HL-60 (cell line): Measurements from ENCODE around the gene PHETA1.
"Not testable (repeated sequence)": the region's sequence is repeated elsewhere in the genome, so short reads cannot be mapped to it uniquely, and the experiment has no call there.

Experiments
- DNase-seq, 2 experiments: peaks; one replicate each; pipeline ENCODE4 v3.0.0-alpha.2; 2010 to 2020; ENCODE audit warnings: low read depth in 1 of 2, low spot score in 1 of 2
- H3K27ac ChIP-seq: fragments of 250-450 bp; sonication (Bioruptor Pico); replicated peaks from 2 replicates; pipeline ENCODE4 v1.5.1; 2020; ENCODE audit warnings: mild to moderate bottlenecking, moderate library complexity
- H3K27me3 ChIP-seq: fragments of 250-450 bp; sonication (Bioruptor Pico); 2 replicates; pipeline ENCODE4 v1.5.1; 2021; ENCODE audit warnings: mild to moderate bottlenecking, moderate library complexity; ENCODE audit not compliant: insufficient read depth, poor library complexity, severe bottlenecking
- H3K4me3 ChIP-seq: replicated peaks from 2 replicates; pipeline ENCODE4 v1.5.1; 2011; ENCODE audit warnings: mild to moderate bottlenecking, control low read depth, low read length; ENCODE audit not compliant: insufficient read depth
- GABPA ChIP-seq: IDR thresholded peaks from 2 replicates; pipeline ENCODE4 v1.6.1; 2012; ENCODE audit warnings: low read depth
- POLR2AphosphoS5 ChIP-seq: IDR thresholded peaks from 2 replicates; pipeline ENCODE4 v1.6.1; 2012; ENCODE audit warnings: low read depth
- REST ChIP-seq: IDR thresholded peaks from 2 replicates; pipeline ENCODE4 v1.6.1; 2012; ENCODE audit warnings: low read depth; ENCODE audit not compliant: insufficient replicate concordance
- SPI1 ChIP-seq: IDR thresholded peaks from 2 replicates; pipeline ENCODE4 v1.6.1; 2012; ENCODE audit warnings: low read depth, mild to moderate bottlenecking, borderline replicate concordance
- TF ChIP-seq, protein P1 (sequence below): IDR thresholded peaks from one replicate; pipeline ENCODE4 v1.5.1; 2011; ENCODE audit warnings: low read length, control low read depth, inconsistent platforms; ENCODE audit not compliant: insufficient read depth

Gene PHETA1

DNA sequence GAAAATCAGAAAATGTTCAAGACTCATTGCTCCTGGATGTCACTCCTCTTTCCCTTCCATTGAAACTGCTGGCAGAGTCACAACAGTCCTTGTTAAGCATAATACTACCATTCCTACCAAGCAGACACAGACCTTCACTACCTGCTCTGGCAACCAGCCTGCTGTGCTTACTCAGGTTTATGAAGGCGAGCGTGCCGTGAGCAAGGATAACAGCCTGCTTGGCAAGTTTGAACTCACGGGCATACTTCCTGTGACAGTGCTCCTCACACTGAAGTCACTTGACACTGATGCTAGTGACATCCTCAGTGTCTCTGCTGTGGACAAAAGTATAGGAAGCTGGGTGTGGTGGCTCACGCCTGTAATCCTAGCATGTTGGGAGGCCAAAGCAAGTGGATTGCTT lies 15.7 kb upstream of the PHETA1 start:
- no peak for TF ChIP-seq SPI1
- no peak for TF ChIP-seq REST
- TF ChIP-seq POLR2AphosphoS5: no peak
- TF ChIP-seq, protein P1, sequence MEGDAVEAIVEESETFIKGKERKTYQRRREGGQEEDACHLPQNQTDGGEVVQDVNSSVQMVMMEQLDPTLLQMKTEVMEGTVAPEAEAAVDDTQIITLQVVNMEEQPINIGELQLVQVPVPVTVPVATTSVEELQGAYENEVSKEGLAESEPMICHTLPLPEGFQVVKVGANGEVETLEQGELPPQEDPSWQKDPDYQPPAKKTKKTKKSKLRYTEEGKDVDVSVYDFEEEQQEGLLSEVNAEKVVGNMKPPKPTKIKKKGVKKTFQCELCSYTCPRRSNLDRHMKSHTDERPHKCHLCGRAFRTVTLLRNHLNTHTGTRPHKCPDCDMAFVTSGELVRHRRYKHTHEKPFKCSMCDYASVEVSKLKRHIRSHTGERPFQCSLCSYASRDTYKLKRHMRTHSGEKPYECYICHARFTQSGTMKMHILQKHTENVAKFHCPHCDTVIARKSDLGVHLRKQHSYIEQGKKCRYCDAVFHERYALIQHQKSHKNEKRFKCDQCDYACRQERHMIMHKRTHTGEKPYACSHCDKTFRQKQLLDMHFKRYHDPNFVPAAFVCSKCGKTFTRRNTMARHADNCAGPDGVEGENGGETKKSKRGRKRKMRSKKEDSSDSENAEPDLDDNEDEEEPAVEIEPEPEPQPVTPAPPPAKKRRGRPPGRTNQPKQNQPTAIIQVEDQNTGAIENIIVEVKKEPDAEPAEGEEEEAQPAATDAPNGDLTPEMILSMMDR: no peak
- no peak overlapping the region for H3K27ac ChIP-seq
- H3K27me3 ChIP-seq: no peaks in the 10 kb centered on the region
- H3K4me3 ChIP-seq: no peak overlapping the region
- DNase-seq: no peak

DNA sequence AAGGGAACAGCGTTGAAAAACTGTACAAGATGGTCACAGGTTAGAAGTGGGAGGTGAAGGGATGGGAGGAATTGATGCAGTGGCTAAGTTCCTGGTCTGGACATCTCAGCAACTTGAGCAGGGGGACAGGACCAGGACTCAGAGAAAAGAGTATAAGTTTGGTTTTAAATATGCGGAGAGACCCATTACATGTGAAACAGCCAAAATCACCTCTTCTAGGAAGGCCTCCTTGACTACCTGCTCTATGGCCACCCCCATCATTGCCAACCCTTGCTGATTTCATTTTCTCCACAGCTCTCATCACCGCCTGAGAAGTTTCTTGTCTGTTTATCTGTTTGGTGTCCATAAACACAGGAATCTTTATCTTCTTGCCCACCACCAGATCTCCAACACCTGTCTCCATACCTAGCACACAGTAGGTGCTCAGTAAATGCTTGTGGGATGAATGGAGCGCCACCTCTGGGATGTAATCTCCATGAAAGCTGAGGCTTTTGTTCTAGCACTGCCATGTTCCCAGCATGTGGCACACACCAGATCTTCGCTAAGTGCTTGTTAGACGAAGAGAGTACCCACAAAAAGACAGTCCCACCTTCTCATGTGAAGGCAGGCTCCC lies 11.2 kb upstream of the PHETA1 start:
- no peaks in the 10 kb centered on the region for H3K27me3 ChIP-seq
- no peak overlapping the region for H3K4me3 ChIP-seq
- DNase-seq: no peak
- H3K27ac ChIP-seq: no peak overlapping the region
- TF ChIP-seq, protein P1: no peak
- TF ChIP-seq REST (no peak), GABPA (no peak), POLR2AphosphoS5 (no peak), SPI1 (no peak)

- no peaks in the 10 kb centered on the region for H3K27me3 ChIP-seq
- no peak for DNase-seq
- H3K27ac ChIP-seq: no peak overlapping the region
- TF ChIP-seq GABPA (no peak), POLR2AphosphoS5 (no peak), SPI1 (no peak), REST (no peak)
- TF ChIP-seq, protein P1: no peak
- no peak overlapping the region for H3K4me3 ChIP-seq
These were observed 8.5 kb upstream of the PHETA1 start for GRCh38 chr12:111377440-111377839.

- H3K27ac ChIP-seq, H3K27me3 ChIP-seq, DNase-seq, H3K4me3 ChIP-seq: not testable (repeated sequence)
These were observed 4.3 kb upstream of the PHETA1 start for GRCh38 chr12:111373231-111373630.
